Measurements from ENCODE around the gene BRSK1.

DNA sequence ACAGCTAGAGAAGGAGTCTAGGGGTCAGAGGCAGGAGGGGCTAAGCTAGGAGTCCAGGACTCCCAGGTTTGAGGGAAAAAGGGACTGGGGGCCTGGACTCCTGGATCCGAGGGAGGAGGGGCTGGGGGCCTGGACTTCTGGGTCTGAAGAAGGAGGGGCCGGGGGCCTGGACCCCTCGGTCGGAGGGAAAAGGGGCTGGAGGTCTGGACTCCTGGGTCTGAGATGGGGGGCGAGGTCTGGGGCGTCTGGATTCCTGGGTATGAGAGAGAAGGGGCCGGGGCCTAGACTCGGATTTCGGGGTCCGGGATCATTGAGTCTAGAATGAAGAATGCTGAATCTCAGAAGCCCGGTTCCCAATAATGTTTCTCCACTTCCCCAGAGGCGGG lies 18.5 kb downstream of the BRSK1 start:
- TF ChIP-seq, protein P1, sequence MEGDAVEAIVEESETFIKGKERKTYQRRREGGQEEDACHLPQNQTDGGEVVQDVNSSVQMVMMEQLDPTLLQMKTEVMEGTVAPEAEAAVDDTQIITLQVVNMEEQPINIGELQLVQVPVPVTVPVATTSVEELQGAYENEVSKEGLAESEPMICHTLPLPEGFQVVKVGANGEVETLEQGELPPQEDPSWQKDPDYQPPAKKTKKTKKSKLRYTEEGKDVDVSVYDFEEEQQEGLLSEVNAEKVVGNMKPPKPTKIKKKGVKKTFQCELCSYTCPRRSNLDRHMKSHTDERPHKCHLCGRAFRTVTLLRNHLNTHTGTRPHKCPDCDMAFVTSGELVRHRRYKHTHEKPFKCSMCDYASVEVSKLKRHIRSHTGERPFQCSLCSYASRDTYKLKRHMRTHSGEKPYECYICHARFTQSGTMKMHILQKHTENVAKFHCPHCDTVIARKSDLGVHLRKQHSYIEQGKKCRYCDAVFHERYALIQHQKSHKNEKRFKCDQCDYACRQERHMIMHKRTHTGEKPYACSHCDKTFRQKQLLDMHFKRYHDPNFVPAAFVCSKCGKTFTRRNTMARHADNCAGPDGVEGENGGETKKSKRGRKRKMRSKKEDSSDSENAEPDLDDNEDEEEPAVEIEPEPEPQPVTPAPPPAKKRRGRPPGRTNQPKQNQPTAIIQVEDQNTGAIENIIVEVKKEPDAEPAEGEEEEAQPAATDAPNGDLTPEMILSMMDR (IDR thresholded peaks at IDR 0.05) = no peak
- TF ChIP-seq POLR2A (IDR thresholded peaks at IDR 0.05) = no peak
